ENCODE results near the gene MEX3D.
"Not testable (repeated sequence)": the region's sequence is repeated elsewhere in the genome, so short reads cannot be mapped to it uniquely, and the experiment has no call there.

MEX3D gene

GRCh38 chr19:1535699-1536098 lies 32.4 kb downstream of the MEX3D start:
- not testable (repeated sequence) for DNase-seq (ENCODE audit: low spot score)

- no peak for DNase-seq (ENCODE audit: low spot score)
Measured at GRCh38 chr19:1534972-1535371, 33.2 kb downstream of the MEX3D start.

- DNase-seq (ENCODE audit: low spot score) = no peak
Measured at GRCh38 chr19:1533510-1534150, 34.5 kb downstream of the MEX3D start.

GRCh38 chr19:1532003-1532402 lies 36.1 kb downstream of the MEX3D start:
- no peak for DNase-seq (ENCODE audit: low spot score)

- DNase-seq (ENCODE audit: low spot score) = no peak
Measured at GRCh38 chr19:1531587-1531986, 36.5 kb downstream of the MEX3D start.

GRCh38 chr19:1530856-1531255 lies 37.3 kb downstream of the MEX3D start:
- not testable (repeated sequence) for DNase-seq (ENCODE audit: low spot score)

GRCh38 chr19:1529430-1529816 lies 38.7 kb downstream of the MEX3D start:
- no peak for DNase-seq (ENCODE audit: low spot score)

- no peak for DNase-seq (ENCODE audit: low spot score)
Measured at GRCh38 chr19:1528596-1529429, 39.3 kb downstream of the MEX3D start.

GRCh38 chr19:1527650-1528309 lies 40.3 kb downstream of the MEX3D start:
- DNase-seq (ENCODE audit: low spot score) = no peak

GRCh38 chr19:1526979-1527649 lies 41.0 kb downstream of the MEX3D start:
- DNase-seq (ENCODE audit: low spot score) = no peak

GRCh38 chr19:1526066-1526778 lies 41.9 kb downstream of the MEX3D start:
- DNase-seq (ENCODE audit: low spot score) = no peak

GRCh38 chr19:1525343-1525742 lies 42.8 kb downstream of the MEX3D start:
- no peak for DNase-seq (ENCODE audit: low spot score)

- no peak for DNase-seq (ENCODE audit: low spot score)
Measured at GRCh38 chr19:1524972-1525325, 43.2 kb downstream of the MEX3D start.

GRCh38 chr19:1524287-1524971 lies 43.7 kb downstream of the MEX3D start:
- no peak for DNase-seq (ENCODE audit: low spot score)

GRCh38 chr19:1523412-1524286 lies 44.5 kb downstream of the MEX3D start, which contains the start of gene PLK5:
PLK5 (plus strand) TSS chr19:1524077; CDS start chr19:1526997, 2,920 bp downstream.
- no peak for DNase-seq (ENCODE audit: low spot score)

- DNase-seq (ENCODE audit: low spot score) = no peak
Measured at GRCh38 chr19:1522838-1523237, 45.3 kb downstream of the MEX3D start.

GRCh38 chr19:1522061-1522460 lies 46.1 kb downstream of the MEX3D start:
- DNase-seq (ENCODE audit: low spot score) = no peak

GRCh38 chr19:1521636-1522035 lies 46.5 kb downstream of the MEX3D start:
- no peak for DNase-seq (ENCODE audit: low spot score)

- DNase-seq (ENCODE audit: low spot score) = no peak
Measured at GRCh38 chr19:1520203-1520780, 47.8 kb downstream of the MEX3D start.

- DNase-seq (ENCODE audit: low spot score) = not testable (repeated sequence)
Measured at GRCh38 chr19:1519802-1520201, 48.3 kb downstream of the MEX3D start.
